Right lobe of liver (tissue), 4 donors: ENCODE data around the gene HCN2.

Experiments
- POLR2A ChIP-seq: fragments of 450-650 bp; IDR thresholded peaks from one replicate; pipeline ENCODE4 v1.6.1; 2017; ENCODE audit warnings: antibody characterized with exemption, mild to moderate bottlenecking
- TF ChIP-seq, protein P1 (sequence below), 4 donors: fragments of 200-600 bp in 3 of 4; fragments of 450-650 bp in 1 of 4; IDR thresholded peaks; one replicate each; pipeline versions ENCODE4 v1.5.1 to v1.8.0; 2016 to 2022; ENCODE audit warnings: antibody characterized with exemption in 4 of 4, mild to moderate bottlenecking in 2 of 4
- donor health status: DM: no; HTN: no; CAD: no.
- donor health status: DM: no; HTN: no; CAD: no.
- donor health status: DM: no; HTN: yes; CAD: no.

DNA sequence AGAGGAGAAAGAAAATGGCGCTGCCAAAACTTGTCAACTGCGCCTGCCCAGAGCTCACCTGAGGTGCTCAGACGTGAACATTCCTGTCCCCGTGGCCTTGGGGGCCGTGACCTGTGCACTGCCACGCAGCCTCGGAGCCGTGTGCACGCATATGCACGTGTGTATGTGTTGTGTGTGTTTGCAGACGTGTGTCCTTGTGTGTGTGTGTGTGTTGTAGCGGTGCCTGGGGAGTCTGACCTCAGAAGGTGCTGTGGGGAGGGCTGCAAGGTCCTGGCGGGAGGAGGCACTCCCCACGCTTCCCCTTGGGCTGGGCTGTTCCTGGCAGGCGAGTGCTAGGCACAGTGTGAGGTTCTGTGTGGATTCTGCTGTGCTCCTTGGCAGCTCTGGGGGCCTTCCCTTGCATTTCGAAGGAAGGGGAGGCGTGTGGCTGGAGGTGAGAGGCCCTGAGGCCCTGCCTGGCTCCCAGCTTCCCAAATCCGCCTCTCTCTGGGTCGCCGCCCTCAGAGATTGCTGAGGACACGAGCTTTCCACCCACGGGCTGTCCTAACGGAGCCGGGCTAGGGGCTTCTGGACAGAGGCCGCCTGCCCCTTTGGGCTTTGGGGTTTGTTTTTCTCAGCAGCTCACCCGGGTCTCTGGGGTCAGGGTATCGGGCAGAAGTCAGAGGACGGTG lies 12.8 kb upstream of the HCN2 start:
- TF ChIP-seq, protein P1, sequence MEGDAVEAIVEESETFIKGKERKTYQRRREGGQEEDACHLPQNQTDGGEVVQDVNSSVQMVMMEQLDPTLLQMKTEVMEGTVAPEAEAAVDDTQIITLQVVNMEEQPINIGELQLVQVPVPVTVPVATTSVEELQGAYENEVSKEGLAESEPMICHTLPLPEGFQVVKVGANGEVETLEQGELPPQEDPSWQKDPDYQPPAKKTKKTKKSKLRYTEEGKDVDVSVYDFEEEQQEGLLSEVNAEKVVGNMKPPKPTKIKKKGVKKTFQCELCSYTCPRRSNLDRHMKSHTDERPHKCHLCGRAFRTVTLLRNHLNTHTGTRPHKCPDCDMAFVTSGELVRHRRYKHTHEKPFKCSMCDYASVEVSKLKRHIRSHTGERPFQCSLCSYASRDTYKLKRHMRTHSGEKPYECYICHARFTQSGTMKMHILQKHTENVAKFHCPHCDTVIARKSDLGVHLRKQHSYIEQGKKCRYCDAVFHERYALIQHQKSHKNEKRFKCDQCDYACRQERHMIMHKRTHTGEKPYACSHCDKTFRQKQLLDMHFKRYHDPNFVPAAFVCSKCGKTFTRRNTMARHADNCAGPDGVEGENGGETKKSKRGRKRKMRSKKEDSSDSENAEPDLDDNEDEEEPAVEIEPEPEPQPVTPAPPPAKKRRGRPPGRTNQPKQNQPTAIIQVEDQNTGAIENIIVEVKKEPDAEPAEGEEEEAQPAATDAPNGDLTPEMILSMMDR (IDR thresholded peaks at IDR 0.05), result no peak
- no peak for TF ChIP-seq POLR2A
